Mononuclear cell (primary cell): ENCODE data around the gene AUH. TPM values are rescaled to one million over a fixed set of nuclear protein-coding genes. Genes with fewer than 3 reads are reported as not detected.

ENCODE experiments used
- H3K27me3 ChIP-seq: 2 replicates; pipeline ENCODE4 v1.6.0; 2011; ENCODE audit warnings: low read length, control low read depth; ENCODE audit not compliant: insufficient read depth
- H3K4me1 ChIP-seq: 2 replicates; pipeline ENCODE4 v1.5.1; 2011; ENCODE audit warnings: mild to moderate bottlenecking, low read length, control low read depth; ENCODE audit not compliant: insufficient read depth
- H3K4me3 ChIP-seq: 2 replicates; pipeline ENCODE4 v1.5.1; 2011; ENCODE audit warnings: mild to moderate bottlenecking, low read length, moderate library complexity
- H3K9me3 ChIP-seq: 2 replicates; pipeline ENCODE4 v1.5.1; 2011; ENCODE audit warnings: low read depth, mild to moderate bottlenecking, control low read depth, low read length
- total RNA-seq: library from RNA; depleted of rRNA; stranded (reverse); fragments of >200 nt; gene quantifications from one replicate; pipeline ENCODE4 v1.2.3, GENCODE V29; 2012

The AUH gene
- total RNA-seq, 1 donor = 17.2 TPM

- H3K4me3 ChIP-seq = no peak overlapping the region
- no peaks in the 10 kb centered on the region for H3K9me3 ChIP-seq
- no peaks in the 10 kb centered on the region for H3K27me3 ChIP-seq
- peaks cover 13% of the 10 kb centered on the region for H3K4me1 ChIP-seq
Measured at GRCh38 chr9:91243029-91243428, 118.7 kb downstream of the AUH start.

GRCh38 chr9:91241909-91242308 is 119.8 kb downstream of the AUH start:
- H3K4me3 ChIP-seq = no peak overlapping the region
- H3K9me3 ChIP-seq = no peaks in the 10 kb centered on the region
- H3K4me1 ChIP-seq = peaks cover 13% of the 10 kb centered on the region
- no peaks in the 10 kb centered on the region for H3K27me3 ChIP-seq

- Histone ChIP-seq H3K27me3 (no peaks in the 10 kb centered on the region), H3K4me3 (no peak overlapping the region), H3K9me3 (no peaks in the 10 kb centered on the region), H3K4me1 (peaks cover 8% of the 10 kb centered on the region)
Measured at GRCh38 chr9:91240596-91241165, 121.0 kb downstream of the AUH start.

GRCh38 chr9:91239367-91240111 is 122.2 kb downstream of the AUH start:
- no peaks in the 10 kb centered on the region for H3K9me3 ChIP-seq
- H3K27me3 ChIP-seq = no peaks in the 10 kb centered on the region
- no peaks in the 10 kb centered on the region for H3K4me1 ChIP-seq
- no peak overlapping the region for H3K4me3 ChIP-seq

GRCh38 chr9:91234523-91234922 is 127.2 kb downstream of the AUH start:
- H3K27me3 ChIP-seq = no peaks in the 10 kb centered on the region

GRCh38 chr9:91231619-91232018 is 130.1 kb downstream of the AUH start:
- Histone ChIP-seq H3K27me3 (no peaks in the 10 kb centered on the region), H3K9me3 (no peaks in the 10 kb centered on the region), H3K4me3 (no peak overlapping the region), H3K4me1 (no peaks in the 10 kb centered on the region)

More at GRCh38 chr9:91234523-91234922, 127.2 kb downstream of the AUH start:
- no peaks in the 10 kb centered on the region for H3K9me3 ChIP-seq
- H3K4me1 ChIP-seq = no peaks in the 10 kb centered on the region
- H3K4me3 ChIP-seq = no peak overlapping the region

GRCh38 chr9:91223000-91223399 is 138.7 kb downstream of the AUH start:
- Histone ChIP-seq H3K4me3 (no peak overlapping the region), H3K27me3 (no peaks in the 10 kb centered on the region), H3K9me3 (no peaks in the 10 kb centered on the region)

GRCh38 chr9:91222457-91222856 is 139.3 kb downstream of the AUH start:
- H3K4me1 ChIP-seq = no peaks in the 10 kb centered on the region
- H3K9me3 ChIP-seq = no peaks in the 10 kb centered on the region
- no peaks in the 10 kb centered on the region for H3K27me3 ChIP-seq
- H3K4me3 ChIP-seq = no peak overlapping the region

More at GRCh38 chr9:91223000-91223399, 138.7 kb downstream of the AUH start:
- no peaks in the 10 kb centered on the region for H3K4me1 ChIP-seq

- H3K27me3 ChIP-seq = no peaks in the 10 kb centered on the region
- H3K9me3 ChIP-seq = no peaks in the 10 kb centered on the region
Measured at GRCh38 chr9:91221332-91221731, 140.4 kb downstream of the AUH start.

GRCh38 chr9:91220491-91221135 is 141.1 kb downstream of the AUH start:
- Histone ChIP-seq H3K9me3 (no peaks in the 10 kb centered on the region), H3K4me1 (no peaks in the 10 kb centered on the region), H3K27me3 (no peaks in the 10 kb centered on the region), H3K4me3 (no peak overlapping the region)

More at GRCh38 chr9:91221332-91221731, 140.4 kb downstream of the AUH start:
- Histone ChIP-seq H3K4me1 (no peaks in the 10 kb centered on the region), H3K4me3 (no peak overlapping the region)

- no peak overlapping the region for H3K4me3 ChIP-seq
- H3K27me3 ChIP-seq = no peaks in the 10 kb centered on the region
- no peaks in the 10 kb centered on the region for H3K9me3 ChIP-seq
- no peaks in the 10 kb centered on the region for H3K4me1 ChIP-seq
Measured at GRCh38 chr9:91220021-91220420, 141.7 kb downstream of the AUH start.

- no peaks in the 10 kb centered on the region for H3K27me3 ChIP-seq
- H3K9me3 ChIP-seq = no peaks in the 10 kb centered on the region
- H3K4me1 ChIP-seq = no peaks in the 10 kb centered on the region
- H3K4me3 ChIP-seq = no peak overlapping the region
Measured at GRCh38 chr9:91219557-91219956, 142.2 kb downstream of the AUH start.

- Histone ChIP-seq H3K4me3 (no peak overlapping the region), H3K27me3 (no peaks in the 10 kb centered on the region), H3K4me1 (no peaks in the 10 kb centered on the region), H3K9me3 (no peaks in the 10 kb centered on the region)
Measured at GRCh38 chr9:91217388-91217787, 144.3 kb downstream of the AUH start.

GRCh38 chr9:91214867-91215266 is 146.9 kb downstream of the AUH start:
- no peaks in the 10 kb centered on the region for H3K4me1 ChIP-seq
- H3K9me3 ChIP-seq = no peaks in the 10 kb centered on the region
- H3K4me3 ChIP-seq = no peak overlapping the region
- no peaks in the 10 kb centered on the region for H3K27me3 ChIP-seq

GRCh38 chr9:91214086-91214485 is 147.6 kb downstream of the AUH start:
- peaks cover 4% of the 10 kb centered on the region for H3K4me1 ChIP-seq
- no peaks in the 10 kb centered on the region for H3K27me3 ChIP-seq
- H3K9me3 ChIP-seq = no peaks in the 10 kb centered on the region
- no peak overlapping the region for H3K4me3 ChIP-seq
